Measurements from ENCODE around the gene C1QTNF5.

Gene C1QTNF5

DNA sequence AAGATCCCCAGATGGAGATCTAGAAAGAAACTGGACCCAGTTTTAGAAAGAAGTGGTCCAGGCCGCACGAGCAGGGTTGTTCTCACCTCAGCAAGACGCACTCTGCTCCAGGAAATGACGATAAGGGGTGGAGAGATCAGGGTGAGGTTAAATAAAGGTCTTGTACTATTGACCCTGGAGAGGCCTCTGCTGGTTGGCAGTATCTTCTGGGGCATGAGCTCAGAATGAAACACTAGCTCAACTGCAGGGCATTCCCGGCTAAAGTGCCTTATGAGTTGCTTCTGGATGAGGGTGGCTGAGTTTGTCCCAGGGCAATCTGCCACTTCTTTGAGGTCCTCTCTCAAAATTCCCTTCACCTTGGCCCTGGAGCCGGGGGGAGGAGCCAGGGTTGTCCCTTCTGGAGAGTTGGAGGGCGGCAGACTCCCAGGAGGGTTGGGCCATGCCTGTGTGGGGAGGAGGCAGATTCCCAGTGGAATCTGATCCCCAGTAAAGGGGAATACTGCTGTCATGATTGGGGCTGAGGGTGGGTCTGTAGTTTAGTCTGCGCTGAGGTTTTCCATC is 29.9 kb upstream of the C1QTNF5 start:
- POLR2A ChIA-PET: interaction anchor here (0.9 to 1.5 kb wide), 3 partner anchors 10 to 276 kb away, joined by 3 to 4 read pairs (median 4); no protein-coding TSS in a partner anchor

DNA sequence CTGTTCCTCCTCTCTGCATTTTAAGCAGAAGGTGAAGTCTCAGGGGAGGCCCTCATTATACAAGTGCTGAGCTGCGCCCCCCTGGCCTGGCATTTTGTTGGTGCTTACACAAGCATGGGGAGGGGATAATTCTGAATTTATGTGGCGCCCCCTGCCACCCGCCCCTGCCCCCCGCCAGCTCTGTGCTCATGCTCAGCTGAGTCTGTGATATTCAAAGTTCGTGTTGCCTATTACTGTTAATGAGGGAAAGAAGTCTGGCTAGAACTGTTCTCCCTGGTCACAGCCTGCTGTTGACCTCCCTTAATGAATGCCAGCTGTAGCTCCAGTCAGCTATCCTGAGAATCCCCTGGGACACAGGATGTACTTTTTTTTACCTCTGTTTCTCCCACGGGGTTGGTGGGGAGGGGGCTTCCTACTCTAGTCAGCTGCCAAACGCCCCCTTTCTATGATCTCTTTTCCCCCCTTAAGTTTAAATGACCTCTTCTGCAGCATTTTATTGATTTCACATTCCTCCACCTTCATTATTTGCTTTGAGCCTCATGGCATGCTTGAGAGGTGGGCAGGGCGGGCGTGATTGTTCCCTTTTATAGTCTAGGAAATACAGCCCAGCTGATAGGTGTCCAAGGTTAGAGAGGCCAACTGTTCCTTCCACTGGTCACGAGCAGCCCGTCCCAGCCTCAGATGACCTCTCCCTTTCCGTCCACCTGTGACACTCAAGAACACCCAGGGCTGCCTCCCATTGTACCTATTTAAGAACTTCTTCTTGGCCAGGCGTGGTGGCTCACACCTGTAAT is 28.6 kb upstream of the C1QTNF5 start:
- POLR2A ChIA-PET: interaction anchor here (0.6 to 1.8 kb wide), 3 partner anchors 31 to 654 kb away, joined by 3 to 20 read pairs (median 3); partner anchors contain the start of gene MCAM
- Histone ChIP-seq H3K27ac (ENCODE audit: extremely low read depth, low read depth, low read length) (no peak overlapping the region), H3K4me1 (ENCODE audit: control insufficient read depth, insufficient read depth, low read length) (peaks cover 2% of the 10 kb centered on the region; the same call in 1 of the 2 replicates), H3K9me3 (ENCODE audit: control insufficient read depth, insufficient read depth, low read depth, low read length) (no peaks in the 10 kb centered on the region), H3K4me3 (ENCODE audit: low read depth, low read length) (no peak overlapping the region), H3K36me3 (ENCODE audit: control insufficient read depth in 2 of 2, insufficient read depth in 1 of 2, low read length in 2 of 2) (no peaks in the 10 kb centered on the region)
- CTCF ChIA-PET: interaction anchor here (1.0 to 5.4 kb wide), 4 partner anchors 12 to 164 kb away, joined by 3 to 59 read pairs (median 11); partner anchors contain the start of genes C1QTNF5, CBL and USP2
- TF ChIP-seq ZIC2 (tag by site-specific recombination; IDR thresholded peaks at IDR 0.05): 0 out of 2 replicates have a peak, but pooled peaks have one; percentile 30
- TF ChIP-seq ZNF626 (tag by site-specific recombination; IDR thresholded peaks at IDR 0.05): no peak
- no peak for TF ChIP-seq ZNF621 (tag by site-specific recombination; IDR thresholded peaks at IDR 0.05)
- TF ChIP-seq EGR2 (tag by site-specific recombination; IDR thresholded peaks at IDR 0.05; ENCODE audit: low read depth): peak; percentile 55
- TF ChIP-seq GLIS1 (tag by site-specific recombination; IDR thresholded peaks at IDR 0.05): peak; percentile 83
- TF ChIP-seq, protein P1, sequence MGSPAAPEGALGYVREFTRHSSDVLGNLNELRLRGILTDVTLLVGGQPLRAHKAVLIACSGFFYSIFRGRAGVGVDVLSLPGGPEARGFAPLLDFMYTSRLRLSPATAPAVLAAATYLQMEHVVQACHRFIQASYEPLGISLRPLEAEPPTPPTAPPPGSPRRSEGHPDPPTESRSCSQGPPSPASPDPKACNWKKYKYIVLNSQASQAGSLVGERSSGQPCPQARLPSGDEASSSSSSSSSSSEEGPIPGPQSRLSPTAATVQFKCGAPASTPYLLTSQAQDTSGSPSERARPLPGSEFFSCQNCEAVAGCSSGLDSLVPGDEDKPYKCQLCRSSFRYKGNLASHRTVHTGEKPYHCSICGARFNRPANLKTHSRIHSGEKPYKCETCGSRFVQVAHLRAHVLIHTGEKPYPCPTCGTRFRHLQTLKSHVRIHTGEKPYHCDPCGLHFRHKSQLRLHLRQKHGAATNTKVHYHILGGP (tag by site-specific recombination; IDR thresholded peaks at IDR 0.05): no peak
- peak; percentile 36; the same call in 1 of the 2 replicates for TF ChIP-seq ZFHX2 (tag by site-specific recombination; conservative IDR thresholded peaks at IDR 0.05)
- no peak for TF ChIP-seq ZNF791 (tag by site-specific recombination; IDR thresholded peaks at IDR 0.05)
- no peak for TF ChIP-seq FEZF1 (tag by site-specific recombination; IDR thresholded peaks at IDR 0.05)
- TF ChIP-seq, protein P2, sequence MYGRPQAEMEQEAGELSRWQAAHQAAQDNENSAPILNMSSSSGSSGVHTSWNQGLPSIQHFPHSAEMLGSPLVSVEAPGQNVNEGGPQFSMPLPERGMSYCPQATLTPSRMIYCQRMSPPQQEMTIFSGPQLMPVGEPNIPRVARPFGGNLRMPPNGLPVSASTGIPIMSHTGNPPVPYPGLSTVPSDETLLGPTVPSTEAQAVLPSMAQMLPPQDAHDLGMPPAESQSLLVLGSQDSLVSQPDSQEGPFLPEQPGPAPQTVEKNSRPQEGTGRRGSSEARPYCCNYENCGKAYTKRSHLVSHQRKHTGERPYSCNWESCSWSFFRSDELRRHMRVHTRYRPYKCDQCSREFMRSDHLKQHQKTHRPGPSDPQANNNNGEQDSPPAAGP (tag by site-specific recombination; IDR thresholded peaks at IDR 0.05): no peak
- TF ChIP-seq ZNF394 (tag by site-specific recombination; IDR thresholded peaks at IDR 0.05; ENCODE audit: borderline replicate concordance): no peak
- no peak for TF ChIP-seq TRIM28 (IDR thresholded peaks at IDR 0.05; ENCODE audit: borderline replicate concordance, low read length)
- TF ChIP-seq ZFP69B (tag by site-specific recombination; IDR thresholded peaks at IDR 0.05): no peak
- no peak for TF ChIP-seq ZNF560 (tag by site-specific recombination; IDR thresholded peaks at IDR 0.05; ENCODE audit: borderline replicate concordance)
- TF ChIP-seq KLF1 (tag by site-specific recombination; IDR thresholded peaks at IDR 0.05): peak; percentile 36; the same call in 1 of the 2 replicates
- TF ChIP-seq ZNF830 (tag by site-specific recombination; IDR thresholded peaks at IDR 0.05; ENCODE audit: low read depth): no peak
- no peak for TF ChIP-seq ZNF155 (tag by site-specific recombination; IDR thresholded peaks at IDR 0.05)
- no peak for TF ChIP-seq ZNF596 (tag by site-specific recombination; IDR thresholded peaks at IDR 0.05)

More for the DNA sequence above, 29.9 kb upstream of the C1QTNF5 start:
- CTCF ChIA-PET: interaction anchor here (0.5 to 5.4 kb wide), 12 partner anchors 10 to 756 kb away, joined by 3 to 59 read pairs (median 4); partner anchors contain the start of genes C1QTNF5, CBL and USP2
- Histone ChIP-seq H3K36me3 (ENCODE audit: control insufficient read depth in 2 of 2, insufficient read depth in 1 of 2, low read length in 2 of 2) (no peaks in the 10 kb centered on the region), H3K4me1 (ENCODE audit: control insufficient read depth, insufficient read depth, low read length) (peaks cover 2% of the 10 kb centered on the region; the same call in 1 of the 2 replicates), H3K9me3 (ENCODE audit: control insufficient read depth, insufficient read depth, low read depth, low read length) (no peaks in the 10 kb centered on the region), H3K4me3 (ENCODE audit: low read depth, low read length) (no peak overlapping the region), H3K27ac (ENCODE audit: extremely low read depth, low read depth, low read length) (no peak overlapping the region)
- TF ChIP-seq ZNF654 (tag by site-specific recombination; IDR thresholded peaks at IDR 0.05; ENCODE audit: low read depth): no peak
- no peak for TF ChIP-seq GFI1B (tag by site-specific recombination; IDR thresholded peaks at IDR 0.05)
- TF ChIP-seq ZNF585B (tag by site-specific recombination; IDR thresholded peaks at IDR 0.05): no peak
- no peak for TF ChIP-seq ZFP41 (tag by site-specific recombination; IDR thresholded peaks at IDR 0.05; ENCODE audit: borderline replicate concordance)
- TF ChIP-seq KLF9 (tag by site-specific recombination; IDR thresholded peaks at IDR 0.05; ENCODE audit: low read depth): no peak
- TF ChIP-seq ZNF521 (tag by site-specific recombination; IDR thresholded peaks at IDR 0.05): no peak
- TF ChIP-seq OSR2 (tag by site-specific recombination; IDR thresholded peaks at IDR 0.05): no peak
- TF ChIP-seq, protein P3, sequence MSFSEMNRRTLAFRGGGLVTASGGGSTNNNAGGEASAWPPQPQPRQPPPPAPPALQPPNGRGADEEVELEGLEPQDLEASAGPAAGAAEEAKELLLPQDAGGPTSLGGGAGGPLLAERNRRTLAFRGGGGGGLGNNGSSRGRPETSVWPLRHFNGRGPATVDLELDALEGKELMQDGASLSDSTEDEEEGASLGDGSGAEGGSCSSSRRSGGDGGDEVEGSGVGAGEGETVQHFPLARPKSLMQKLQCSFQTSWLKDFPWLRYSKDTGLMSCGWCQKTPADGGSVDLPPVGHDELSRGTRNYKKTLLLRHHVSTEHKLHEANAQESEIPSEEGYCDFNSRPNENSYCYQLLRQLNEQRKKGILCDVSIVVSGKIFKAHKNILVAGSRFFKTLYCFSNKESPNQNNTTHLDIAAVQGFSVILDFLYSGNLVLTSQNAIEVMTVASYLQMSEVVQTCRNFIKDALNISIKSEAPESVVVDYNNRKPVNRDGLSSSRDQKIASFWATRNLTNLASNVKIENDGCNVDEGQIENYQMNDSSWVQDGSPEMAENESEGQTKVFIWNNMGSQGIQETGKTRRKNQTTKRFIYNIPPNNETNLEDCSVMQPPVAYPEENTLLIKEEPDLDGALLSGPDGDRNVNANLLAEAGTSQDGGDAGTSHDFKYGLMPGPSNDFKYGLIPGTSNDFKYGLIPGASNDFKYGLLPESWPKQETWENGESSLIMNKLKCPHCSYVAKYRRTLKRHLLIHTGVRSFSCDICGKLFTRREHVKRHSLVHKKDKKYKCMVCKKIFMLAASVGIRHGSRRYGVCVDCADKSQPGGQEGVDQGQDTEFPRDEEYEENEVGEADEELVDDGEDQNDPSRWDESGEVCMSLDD (tag by site-specific recombination; IDR thresholded peaks at IDR 0.05): no peak
- TF ChIP-seq ZNF335 (tag by site-specific recombination; conservative IDR thresholded peaks at IDR 0.05): no peak
- TF ChIP-seq, protein P1 (tag by site-specific recombination; IDR thresholded peaks at IDR 0.05): no peak
- no peak for TF ChIP-seq ZNF311 (tag by site-specific recombination; IDR thresholded peaks at IDR 0.05; ENCODE audit: borderline replicate concordance)
- no peak for TF ChIP-seq KLF7 (tag by site-specific recombination; IDR thresholded peaks at IDR 0.05; ENCODE audit: borderline replicate concordance)
- no peak for TF ChIP-seq ZNF121 (tag by site-specific recombination; IDR thresholded peaks at IDR 0.05)
- peak; percentile 97 for TF ChIP-seq KLF1 (tag by site-specific recombination; IDR thresholded peaks at IDR 0.05)
- TF ChIP-seq YY2 (tag by site-specific recombination; IDR thresholded peaks at IDR 0.05): no peak
- TF ChIP-seq MZF1 (tag by site-specific recombination; IDR thresholded peaks at IDR 0.05; ENCODE audit: borderline replicate concordance): 0 out of 2 replicates have a peak, but pooled peaks have one; percentile 68
